Measurements from ENCODE around the gene PDZRN3.

The PDZRN3 gene

GRCh38 chr3:73655197-73655596, 30.5 kb upstream of the PDZRN3 start:
- no peak for DNase-seq (ENCODE audit: low spot score)
- TF ChIP-seq CTCF (IDR thresholded peaks at IDR 0.05; ENCODE audit: extremely low read depth, insufficient read depth, missing control alignments), result no peak
- in situ Hi-C loops (cut with MboI; ENCODE audit: low pct_unique_long_range_greater_than_20kb, low sequenced_read_pairs, unreplicated experiment), result no loop called here

GRCh38 chr3:73653877-73654276, 29.1 kb upstream of the PDZRN3 start:
- no peak for TF ChIP-seq CTCF (IDR thresholded peaks at IDR 0.05; ENCODE audit: extremely low read depth, insufficient read depth, missing control alignments)
- in situ Hi-C loops (cut with MboI; ENCODE audit: low pct_unique_long_range_greater_than_20kb, low sequenced_read_pairs, unreplicated experiment), result no loop called here

DNA sequence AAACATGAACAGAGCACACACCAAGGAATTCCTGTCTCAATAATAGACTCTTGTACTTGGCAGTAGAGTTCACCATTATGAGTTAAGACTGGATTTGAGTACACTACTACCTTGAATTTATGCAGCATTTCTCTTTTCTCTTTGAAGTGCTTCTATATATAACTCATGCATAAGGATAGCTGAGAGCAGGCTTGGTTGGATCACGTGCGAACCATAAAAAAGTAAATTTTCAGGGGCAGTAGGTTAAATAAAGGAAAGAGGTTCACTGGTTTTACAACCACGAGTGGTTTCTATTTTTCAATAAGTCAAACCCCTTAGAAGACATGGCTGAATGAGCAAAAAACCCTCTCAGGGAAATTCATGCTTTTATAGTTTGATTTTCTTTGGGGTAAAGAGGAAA, 28.6 kb upstream of the PDZRN3 start:
- no peak for DNase-seq (ENCODE audit: low spot score)
- in situ Hi-C loops (cut with MboI; ENCODE audit: low pct_unique_long_range_greater_than_20kb, low sequenced_read_pairs, unreplicated experiment), result no loop called here
- no peak for TF ChIP-seq CTCF (IDR thresholded peaks at IDR 0.05; ENCODE audit: extremely low read depth, insufficient read depth, missing control alignments)

More at GRCh38 chr3:73653877-73654276, 29.1 kb upstream of the PDZRN3 start:
- DNase-seq (ENCODE audit: low spot score), result no peak

DNA sequence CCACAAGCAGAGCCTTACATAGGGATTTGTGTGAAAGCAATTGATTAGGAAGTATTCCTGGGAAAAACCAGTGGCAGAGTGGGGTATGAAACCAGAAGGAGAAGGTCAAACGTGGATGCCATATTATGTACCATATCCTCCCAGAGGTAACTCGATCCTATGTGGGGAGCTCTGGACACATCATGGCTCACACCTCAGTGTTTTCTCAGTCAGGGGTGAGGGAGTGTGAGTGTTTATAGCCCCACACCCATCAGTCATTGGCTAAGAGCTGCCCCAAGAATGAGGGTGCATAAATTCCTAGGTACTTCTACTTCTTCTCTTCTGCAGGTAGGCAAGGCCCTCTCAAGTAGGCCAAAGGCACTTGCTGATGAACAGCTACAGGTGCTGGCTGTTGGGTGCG, 28.2 kb upstream of the PDZRN3 start:
- no peak for DNase-seq (ENCODE audit: low spot score)
- TF ChIP-seq CTCF (IDR thresholded peaks at IDR 0.05; ENCODE audit: extremely low read depth, insufficient read depth, missing control alignments), result no peak
- in situ Hi-C loops (cut with MboI; ENCODE audit: low pct_unique_long_range_greater_than_20kb, low sequenced_read_pairs, unreplicated experiment), result no loop called here

GRCh38 chr3:73637042-73637441, 12.3 kb upstream of the PDZRN3 start:
- no peak for DNase-seq (ENCODE audit: low spot score)
- in situ Hi-C loops (cut with MboI; ENCODE audit: low pct_unique_long_range_greater_than_20kb, low sequenced_read_pairs, unreplicated experiment), result no loop called here
- no peak for TF ChIP-seq CTCF (IDR thresholded peaks at IDR 0.05; ENCODE audit: extremely low read depth, insufficient read depth, missing control alignments)

DNA sequence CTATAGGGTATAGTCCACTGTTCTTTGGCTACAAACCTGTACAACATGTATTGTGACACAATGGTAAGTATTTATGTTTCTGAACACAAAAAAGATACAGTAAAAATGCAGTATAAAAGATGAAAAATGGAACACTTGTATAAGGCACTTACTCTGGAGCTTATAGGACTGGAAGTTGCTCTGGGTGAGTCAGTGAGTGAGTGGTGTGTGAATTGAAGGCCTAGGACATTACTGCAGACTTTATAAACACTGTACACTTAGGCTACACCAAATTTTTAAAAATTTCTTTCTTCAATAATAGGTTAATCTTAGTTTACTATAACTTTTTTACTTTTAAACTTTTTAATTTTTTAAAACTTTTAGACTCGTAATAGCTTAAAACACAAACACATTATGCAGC, 10.5 kb upstream of the PDZRN3 start:
- no peak for DNase-seq (ENCODE audit: low spot score)
- in situ Hi-C loops (cut with MboI; ENCODE audit: low pct_unique_long_range_greater_than_20kb, low sequenced_read_pairs, unreplicated experiment), result no loop called here
- TF ChIP-seq CTCF (IDR thresholded peaks at IDR 0.05; ENCODE audit: extremely low read depth, insufficient read depth, missing control alignments), result no peak

GRCh38 chr3:73633916-73634344, 9.2 kb upstream of the PDZRN3 start:
- TF ChIP-seq CTCF (IDR thresholded peaks at IDR 0.05; ENCODE audit: extremely low read depth, insufficient read depth, missing control alignments), result no peak
- in situ Hi-C loops (cut with MboI; ENCODE audit: low pct_unique_long_range_greater_than_20kb, low sequenced_read_pairs, unreplicated experiment), result no loop called here
- DNase-seq (ENCODE audit: low spot score), result no peak
